Panc1 (cell line): ENCODE data around the gene TMEM271. TPM values are rescaled to one million over a fixed set of nuclear protein-coding genes. Genes with fewer than 3 reads are reported as not detected.

ENCODE experiments used
- ATAC-seq: fragments of 200-7000 bp; cut with Tn5 transposase; 2 replicates; pipeline ENCODE4 v1.9.1; 2020; ENCODE audit warnings: mild to moderate bottlenecking, moderate library complexity
- Bru-seq: library from RNA; stranded (reverse); fragments of 400-500 nt; gene quantifications from one replicate; lab custom pipeline; 2021; lab: Mats Ljungman, UMichigan
- BruChase-seq, 2 experiments: library from RNA; stranded (reverse); fragments of 400-500 nt; gene quantifications; one replicate each; lab custom pipeline; 2021; lab: Mats Ljungman, UMichigan
- BruUV-seq: library from RNA; stranded (reverse); fragments of 400-500 nt; replicated peaks from 2 replicates; lab custom pipeline; 2021; lab: Mats Ljungman, UMichigan
- CTCF ChIA-PET: fragments of 300-600 bp; sonication (Branson Sonifier 250); formaldehyde crosslinking; loops from one replicate; lab custom pipeline; 2022; ENCODE audit warnings: antibody characterized with exemption; lab: Charles Lee
- POLR2A ChIA-PET: fragments of 300-600 bp; sonication (Branson Sonifier 250); formaldehyde crosslinking; loops from one replicate; lab custom pipeline; 2022; ENCODE audit warnings: antibody characterized with exemption; lab: Charles Lee
- DNase-seq: peaks from one replicate; pipeline ENCODE4 v3.0.0-alpha.2; 2010; ENCODE audit warnings: low read depth, low spot score
- H3K27ac ChIP-seq: 2 replicates; pipeline ENCODE4 v1.5.1; 2011; ENCODE audit warnings: mild to moderate bottlenecking, low read length, inconsistent platforms
- H3K27me3 ChIP-seq: fragments of 200-500 bp; sonication (Bioruptor generic); 2 replicates; pipeline ENCODE4 v1.6.0; 2014; ENCODE audit warnings: low read length, inconsistent platforms; ENCODE audit not compliant: control insufficient read depth, insufficient read depth
- H3K36me3 ChIP-seq: fragments of 200-500 bp; sonication (Bioruptor generic); 2 replicates; pipeline ENCODE4 v1.5.1; 2014; ENCODE audit warnings: inconsistent platforms, mild to moderate bottlenecking, low read length, moderate library complexity; ENCODE audit not compliant: control insufficient read depth, insufficient read depth
- H3K4me1 ChIP-seq: 2 replicates; pipeline ENCODE4 v1.5.1; 2011; ENCODE audit warnings: inconsistent platforms, mild to moderate bottlenecking, low read length, moderate library complexity; ENCODE audit not compliant: control insufficient read depth, insufficient read depth
- H3K4me3 ChIP-seq, 2 experiments: 2 replicates each; pipeline ENCODE4 v1.5.1; 2011 to 2012; ENCODE audit warnings: low read depth in 2 of 2, low read length in 2 of 2, mild to moderate bottlenecking in 2 of 2, inconsistent platforms in 1 of 2, moderate library complexity in 1 of 2
- H3K9me3 ChIP-seq: fragments of 200-500 bp; sonication (Bioruptor generic); 2 replicates; pipeline ENCODE4 v1.5.1; 2014; ENCODE audit warnings: low read depth, mild to moderate bottlenecking, inconsistent platforms, low read length, moderate library complexity; ENCODE audit not compliant: control insufficient read depth, insufficient read depth
- POLR2AphosphoS5 ChIP-seq: IDR thresholded peaks from 2 replicates; pipeline ENCODE4 v1.6.1; 2012; ENCODE audit warnings: mild to moderate bottlenecking, low read depth, low read length, moderate library complexity
- SIN3A ChIP-seq: IDR thresholded peaks from 2 replicates; pipeline ENCODE4 v1.6.1; 2012; ENCODE audit warnings: low read depth, mild to moderate bottlenecking, low read length, moderate library complexity, borderline replicate concordance; ENCODE audit not compliant: insufficient read depth
- TCF7L2 ChIP-seq: IDR thresholded peaks from 2 replicates; pipeline ENCODE4 v1.6.1; 2011; ENCODE audit warnings: mild to moderate bottlenecking, low read depth, low read length, inconsistent platforms
- in situ Hi-C: cut with HindIII; loops from 2 replicates; pipeline ENCODE4 v1.10.0; 2016; ENCODE audit warnings: low sequenced_read_pairs, low pct_unique_long_range_greater_than_20kb
- intact Hi-C: fragments of 100-400 bp; cut with micrococcal nuclease; formaldehyde crosslinking; loops from one replicate; pipeline ENCODE4 v1.10.0; 2022; ENCODE audit not compliant: unreplicated experiment
- long read RNA-seq: library from polyadenylated mRNA; unstranded; transcript quantifications from one replicate; pipeline ENCODE4 v2.0.0, GENCODE V29; 2021; ENCODE audit not compliant: unreplicated experiment
- polyA plus RNA-seq: library from polyadenylated mRNA; unstranded; fragments of >200 nt; gene quantifications from one replicate; pipeline ENCODE4 v1.2.1, GENCODE V29; 2012; ENCODE audit warnings: missing spikeins; ENCODE audit not compliant: insufficient read length
- total RNA-seq: library from RNA; stranded (reverse); gene quantifications from one replicate; pipeline ENCODE4 v1.2.1, GENCODE V29; 2021; ENCODE audit not compliant: unreplicated experiment
- TF ChIP-seq, protein P1 (sequence below): fragments of 450-650 bp; IDR thresholded peaks from 2 replicates; pipeline ENCODE4 v1.5.1; 2017; ENCODE audit warnings: mild to moderate bottlenecking
- TF ChIP-seq, protein P2 (sequence below), 2 experiments: IDR thresholded peaks; 2 replicates each; pipeline ENCODE4 v1.6.1; 2011 to 2012; ENCODE audit warnings: low read depth in 2 of 2, control low read depth in 1 of 2, low read length in 1 of 2, mild to moderate bottlenecking in 1 of 2, moderate library complexity in 1 of 2; ENCODE audit not compliant: insufficient read depth in 1 of 2

The TMEM271 gene, protein sequence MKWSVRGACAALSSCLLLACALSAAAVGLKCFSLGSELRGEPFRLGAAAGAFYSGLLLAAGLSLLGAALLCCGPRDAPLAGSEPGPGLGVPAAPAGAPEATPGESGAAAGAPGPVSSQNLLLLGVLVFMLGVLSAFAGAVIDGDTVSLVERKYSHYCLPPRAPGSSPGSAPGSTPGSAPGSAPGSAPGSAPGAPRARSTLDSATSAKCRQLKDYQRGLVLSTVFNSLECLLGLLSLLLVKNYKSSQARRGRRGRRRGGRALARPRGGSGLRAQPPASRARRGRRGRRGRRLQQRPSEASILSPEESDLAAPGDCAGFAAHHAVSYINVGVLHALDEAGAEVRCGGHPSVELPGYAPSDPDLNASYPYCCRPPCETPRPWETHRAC
- not detected for total RNA-seq
- 0.08 TPM for polyA plus RNA-seq
- Bru-seq, nascent RNA = not detected
- percentile 17 among the genes with signal in this experiment for BruChase-seq, experiment 1, labeled RNA remaining after a 2-hour chase
- BruChase-seq, experiment 2, labeled RNA remaining after a 6-hour chase = not detected
- long read RNA-seq = 0 reads

DNA sequence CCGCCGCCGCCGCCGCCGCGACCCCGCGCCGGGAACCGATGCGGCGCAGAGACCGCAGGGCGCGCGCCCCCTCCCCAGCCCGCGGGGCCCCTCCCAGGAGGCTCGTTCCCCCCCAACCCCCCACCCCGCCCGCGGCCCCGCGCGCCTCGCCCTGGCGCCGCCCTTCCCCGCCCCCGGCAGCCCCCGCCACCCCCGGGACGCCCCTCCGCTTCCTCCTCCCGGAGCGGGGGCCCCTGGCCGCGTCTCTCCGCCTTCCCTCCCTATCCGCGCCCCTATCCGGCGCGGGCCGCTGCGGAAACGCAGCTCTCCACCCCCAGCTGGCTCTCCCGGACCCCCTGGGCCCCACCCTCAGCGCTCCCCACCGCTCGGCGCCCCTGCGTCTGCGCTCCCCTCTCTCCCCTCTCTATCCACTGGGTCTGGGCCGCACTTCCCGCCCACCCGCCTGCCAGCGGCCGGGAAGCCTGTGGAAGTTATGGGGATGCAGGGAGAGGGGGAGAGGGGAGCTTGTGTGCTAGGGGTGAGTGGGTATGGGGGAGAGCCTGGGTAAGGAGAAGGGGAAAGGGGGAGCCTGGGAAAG lies at the start of gene TMEM271:
TSS of gene TMEM271 (minus strand) at position 51 of the 577 bp plus-strand sequence. CDS start 233 bp downstream, outside the sequence.
- in situ Hi-C loops = no loop called here
- DNase-seq (no peak), ATAC-seq (no peak)
- intact Hi-C loops = no loop called here
- ChIA-PET CTCF (no interaction called here), POLR2A (no interaction called here)
- H3K9me3 ChIP-seq = no peaks in the 10 kb centered on the region
- H3K4me3 ChIP-seq = peak within 1 kb of the TSS; percentile 28 to 46
- BruUV-seq = no TSS peak
- H3K4me1 ChIP-seq = peaks cover 3% of the 10 kb centered on the region; the same call in 1 of the 2 replicates
- no peaks in the 10 kb centered on the region for H3K36me3 ChIP-seq
- H3K27me3 ChIP-seq = no peaks in the 10 kb centered on the region
- TF ChIP-seq TCF7L2 = no peak
- TF ChIP-seq, protein P1, sequence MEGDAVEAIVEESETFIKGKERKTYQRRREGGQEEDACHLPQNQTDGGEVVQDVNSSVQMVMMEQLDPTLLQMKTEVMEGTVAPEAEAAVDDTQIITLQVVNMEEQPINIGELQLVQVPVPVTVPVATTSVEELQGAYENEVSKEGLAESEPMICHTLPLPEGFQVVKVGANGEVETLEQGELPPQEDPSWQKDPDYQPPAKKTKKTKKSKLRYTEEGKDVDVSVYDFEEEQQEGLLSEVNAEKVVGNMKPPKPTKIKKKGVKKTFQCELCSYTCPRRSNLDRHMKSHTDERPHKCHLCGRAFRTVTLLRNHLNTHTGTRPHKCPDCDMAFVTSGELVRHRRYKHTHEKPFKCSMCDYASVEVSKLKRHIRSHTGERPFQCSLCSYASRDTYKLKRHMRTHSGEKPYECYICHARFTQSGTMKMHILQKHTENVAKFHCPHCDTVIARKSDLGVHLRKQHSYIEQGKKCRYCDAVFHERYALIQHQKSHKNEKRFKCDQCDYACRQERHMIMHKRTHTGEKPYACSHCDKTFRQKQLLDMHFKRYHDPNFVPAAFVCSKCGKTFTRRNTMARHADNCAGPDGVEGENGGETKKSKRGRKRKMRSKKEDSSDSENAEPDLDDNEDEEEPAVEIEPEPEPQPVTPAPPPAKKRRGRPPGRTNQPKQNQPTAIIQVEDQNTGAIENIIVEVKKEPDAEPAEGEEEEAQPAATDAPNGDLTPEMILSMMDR = no peak
- TF ChIP-seq, protein P2, sequence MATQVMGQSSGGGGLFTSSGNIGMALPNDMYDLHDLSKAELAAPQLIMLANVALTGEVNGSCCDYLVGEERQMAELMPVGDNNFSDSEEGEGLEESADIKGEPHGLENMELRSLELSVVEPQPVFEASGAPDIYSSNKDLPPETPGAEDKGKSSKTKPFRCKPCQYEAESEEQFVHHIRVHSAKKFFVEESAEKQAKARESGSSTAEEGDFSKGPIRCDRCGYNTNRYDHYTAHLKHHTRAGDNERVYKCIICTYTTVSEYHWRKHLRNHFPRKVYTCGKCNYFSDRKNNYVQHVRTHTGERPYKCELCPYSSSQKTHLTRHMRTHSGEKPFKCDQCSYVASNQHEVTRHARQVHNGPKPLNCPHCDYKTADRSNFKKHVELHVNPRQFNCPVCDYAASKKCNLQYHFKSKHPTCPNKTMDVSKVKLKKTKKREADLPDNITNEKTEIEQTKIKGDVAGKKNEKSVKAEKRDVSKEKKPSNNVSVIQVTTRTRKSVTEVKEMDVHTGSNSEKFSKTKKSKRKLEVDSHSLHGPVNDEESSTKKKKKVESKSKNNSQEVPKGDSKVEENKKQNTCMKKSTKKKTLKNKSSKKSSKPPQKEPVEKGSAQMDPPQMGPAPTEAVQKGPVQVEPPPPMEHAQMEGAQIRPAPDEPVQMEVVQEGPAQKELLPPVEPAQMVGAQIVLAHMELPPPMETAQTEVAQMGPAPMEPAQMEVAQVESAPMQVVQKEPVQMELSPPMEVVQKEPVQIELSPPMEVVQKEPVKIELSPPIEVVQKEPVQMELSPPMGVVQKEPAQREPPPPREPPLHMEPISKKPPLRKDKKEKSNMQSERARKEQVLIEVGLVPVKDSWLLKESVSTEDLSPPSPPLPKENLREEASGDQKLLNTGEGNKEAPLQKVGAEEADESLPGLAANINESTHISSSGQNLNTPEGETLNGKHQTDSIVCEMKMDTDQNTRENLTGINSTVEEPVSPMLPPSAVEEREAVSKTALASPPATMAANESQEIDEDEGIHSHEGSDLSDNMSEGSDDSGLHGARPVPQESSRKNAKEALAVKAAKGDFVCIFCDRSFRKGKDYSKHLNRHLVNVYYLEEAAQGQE (IDR thresholded peaks at IDR 0.05; ENCODE audit: insufficient read depth in 1 of 2, low read depth in 2 of 2, low read length in 1 of 2) = no peak
- TF ChIP-seq SIN3A = no peak
- no peak for TF ChIP-seq POLR2AphosphoS5
- no peak within 1 kb of the TSS for H3K27ac ChIP-seq

DNA sequence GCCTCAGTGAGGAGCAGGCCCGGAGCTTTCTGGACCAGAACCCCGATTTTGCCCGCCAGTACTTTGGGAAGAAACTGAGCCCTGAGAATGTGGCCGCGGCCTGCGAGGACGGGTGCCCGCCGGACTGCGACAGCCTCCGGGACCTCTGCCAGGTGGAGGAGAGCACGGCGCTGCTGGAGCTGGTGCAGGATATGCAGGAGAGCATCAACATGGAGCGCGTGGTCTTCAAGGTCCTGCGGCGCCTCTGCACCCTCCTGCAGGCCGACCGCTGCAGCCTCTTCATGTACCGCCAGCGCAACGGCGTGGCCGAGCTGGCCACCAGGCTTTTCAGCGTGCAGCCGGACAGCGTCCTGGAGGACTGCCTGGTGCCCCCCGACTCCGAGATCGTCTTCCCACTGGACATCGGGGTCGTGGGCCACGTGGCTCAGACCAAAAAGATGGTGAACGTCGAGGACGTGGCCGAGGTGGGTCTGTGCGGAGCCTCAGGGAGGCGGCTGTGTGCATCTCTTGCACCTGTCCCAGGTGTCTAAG lies 49.6 kb upstream of the TMEM271 start:
- ChIA-PET CTCF (no interaction called here), POLR2A (no interaction called here)
- TF ChIP-seq, protein P1 = no peak
- no peak for TF ChIP-seq TCF7L2
- no peak for DNase-seq
- in situ Hi-C loops (no loop called here), intact Hi-C loops (no loop called here)
- Histone ChIP-seq H3K27me3 (no peaks in the 10 kb centered on the region; the same call in 1 of the 2 replicates), H3K4me1 (no peaks in the 10 kb centered on the region), H3K4me3 (no peak overlapping the region), H3K36me3 (no peaks in the 10 kb centered on the region), H3K9me3 (no peaks in the 10 kb centered on the region), H3K27ac (no peak overlapping the region)
- no peak for ATAC-seq
- BruUV-seq = no TSS peak
